ENCODE results near the gene CXCL13.
A peak's percentile ranks its signal among the peaks of the same experiment; 100 is the strongest.

DNA sequence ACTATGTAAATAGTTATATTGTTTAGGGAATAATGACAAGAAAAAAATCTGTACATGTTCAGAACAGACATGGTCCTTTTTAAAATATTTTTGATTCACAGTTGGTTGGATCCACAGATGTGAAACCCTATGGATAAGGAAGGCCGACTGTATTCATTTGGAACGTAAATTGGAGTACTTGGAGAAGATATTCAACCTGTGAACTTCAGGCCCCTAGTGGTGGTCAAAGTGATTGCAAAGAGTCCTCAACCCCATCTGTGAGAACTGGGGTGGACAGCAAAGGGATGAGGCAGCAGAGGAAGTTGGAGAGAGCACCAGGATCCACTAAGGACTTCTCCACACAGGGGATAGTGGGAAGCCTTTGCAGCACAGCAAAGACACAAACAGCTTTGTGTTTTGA, 6.2 kb upstream of the CXCL13 start:
- TF ChIP-seq CTCF (IDR thresholded peaks at IDR 0.05) (peak; percentile 69), ZFX (IDR thresholded peaks at IDR 0.05; ENCODE audit: borderline replicate concordance) (no peak)

Data from 22Rv1 (cell line).